Measurements from ENCODE around the gene TMEM163.

TMEM163 gene

DNA sequence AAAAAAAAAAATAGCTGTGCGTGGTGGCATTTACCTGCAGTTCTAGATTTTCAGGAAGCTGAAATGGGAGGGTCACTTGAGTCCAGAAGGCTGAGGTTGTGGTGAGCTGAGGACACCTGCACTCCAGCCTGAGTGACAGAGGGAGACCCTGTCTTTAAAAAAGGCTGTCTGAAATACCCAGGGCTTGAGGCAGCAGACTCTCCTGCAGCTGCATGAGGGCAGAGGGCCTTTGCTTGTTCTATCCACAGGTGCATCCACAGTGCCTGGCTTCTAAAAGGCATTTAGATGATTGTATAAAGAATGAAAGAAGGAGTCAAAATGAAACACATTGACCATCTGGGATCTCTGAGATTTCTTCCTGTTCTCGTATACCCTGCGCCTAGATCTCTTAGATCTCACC, 312.1 kb downstream of the TMEM163 start:
- no peak overlapping the region for H3K4me3 ChIP-seq (ENCODE audit: low read depth, low read length)
- in situ Hi-C loops (cut with HindIII; ENCODE audit: low sequenced_read_pairs): no loop called here
- TF ChIP-seq, protein P1, sequence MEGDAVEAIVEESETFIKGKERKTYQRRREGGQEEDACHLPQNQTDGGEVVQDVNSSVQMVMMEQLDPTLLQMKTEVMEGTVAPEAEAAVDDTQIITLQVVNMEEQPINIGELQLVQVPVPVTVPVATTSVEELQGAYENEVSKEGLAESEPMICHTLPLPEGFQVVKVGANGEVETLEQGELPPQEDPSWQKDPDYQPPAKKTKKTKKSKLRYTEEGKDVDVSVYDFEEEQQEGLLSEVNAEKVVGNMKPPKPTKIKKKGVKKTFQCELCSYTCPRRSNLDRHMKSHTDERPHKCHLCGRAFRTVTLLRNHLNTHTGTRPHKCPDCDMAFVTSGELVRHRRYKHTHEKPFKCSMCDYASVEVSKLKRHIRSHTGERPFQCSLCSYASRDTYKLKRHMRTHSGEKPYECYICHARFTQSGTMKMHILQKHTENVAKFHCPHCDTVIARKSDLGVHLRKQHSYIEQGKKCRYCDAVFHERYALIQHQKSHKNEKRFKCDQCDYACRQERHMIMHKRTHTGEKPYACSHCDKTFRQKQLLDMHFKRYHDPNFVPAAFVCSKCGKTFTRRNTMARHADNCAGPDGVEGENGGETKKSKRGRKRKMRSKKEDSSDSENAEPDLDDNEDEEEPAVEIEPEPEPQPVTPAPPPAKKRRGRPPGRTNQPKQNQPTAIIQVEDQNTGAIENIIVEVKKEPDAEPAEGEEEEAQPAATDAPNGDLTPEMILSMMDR (IDR thresholded peaks at IDR 0.05; ENCODE audit: low read depth, low read length): no peak
- DNase-seq (ENCODE audit: low read depth, low spot score): no peak

DNA sequence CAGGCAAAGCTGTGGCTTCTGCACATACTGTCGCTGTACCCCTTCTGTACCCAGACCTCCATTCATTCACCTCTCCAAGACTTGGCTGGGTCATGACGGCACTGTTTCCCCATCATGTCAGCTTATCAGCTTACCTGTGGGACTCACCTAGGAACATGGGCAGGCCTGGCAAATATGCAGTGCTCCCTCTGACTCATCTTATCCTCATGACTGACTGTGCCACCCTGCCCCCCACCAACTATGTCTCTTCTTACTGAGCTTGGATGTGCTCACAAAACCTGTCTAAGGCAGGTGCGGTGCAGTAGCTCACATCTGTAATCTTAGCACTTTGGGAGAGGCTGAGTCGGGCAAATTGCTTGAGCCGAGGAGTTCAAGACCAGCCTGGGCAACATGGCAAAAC, 312.5 kb downstream of the TMEM163 start:
- DNase-seq (ENCODE audit: low read depth, low spot score): no peak
- in situ Hi-C loops (cut with HindIII; ENCODE audit: low sequenced_read_pairs): no loop called here
- H3K4me3 ChIP-seq (ENCODE audit: low read depth, low read length): no peak overlapping the region
- TF ChIP-seq, protein P1 (IDR thresholded peaks at IDR 0.05; ENCODE audit: low read depth, low read length): no peak
